Gastrocnemius medialis (tissue), 4 donors: ENCODE results near the gene GPC6.

ENCODE experiments used
- CTCF ChIP-seq, 5 experiments: fragments of 450-650 bp in 3 of 5; fragments of 200-600 bp in 2 of 5; sonication (generic) in 2 of 5; IDR thresholded peaks in 4 of 5; conservative IDR thresholded peaks in 1 of 5; 1 replicate in 4 of 5; 2 replicates in 1 of 5; pipeline ENCODE4 v1.5.1; 2016 to 2019; ENCODE audit warnings: antibody characterized with exemption in 5 of 5, mild to moderate bottlenecking in 3 of 5, moderate library complexity in 3 of 5
- POLR2A ChIP-seq, 2 donors: fragments of 450-650 bp; IDR thresholded peaks; one replicate each; pipeline ENCODE4 v1.6.1; 2017; ENCODE audit warnings: antibody characterized with exemption in 2 of 2, mild to moderate bottlenecking in 2 of 2, moderate library complexity in 2 of 2

GRCh38 chr13:93767917-93768409 is 541.4 kb downstream of the GPC6 start:
- TF ChIP-seq CTCF (IDR thresholded peaks at IDR 0.05 in 4 of 5, conservative IDR thresholded peaks at IDR 0.05 in 1 of 5) = no peak
- no peak for TF ChIP-seq POLR2A (IDR thresholded peaks at IDR 0.05)
